ENCODE data around the gene TPCN1. TPM values are rescaled to one million over a fixed set of nuclear protein-coding genes. Genes with fewer than 3 reads are reported as not detected.

TPCN1 gene
- total and polyA plus RNA-seq, 2 experiments from 2014 or later: 14.4 to 16.2 TPM

DNA sequence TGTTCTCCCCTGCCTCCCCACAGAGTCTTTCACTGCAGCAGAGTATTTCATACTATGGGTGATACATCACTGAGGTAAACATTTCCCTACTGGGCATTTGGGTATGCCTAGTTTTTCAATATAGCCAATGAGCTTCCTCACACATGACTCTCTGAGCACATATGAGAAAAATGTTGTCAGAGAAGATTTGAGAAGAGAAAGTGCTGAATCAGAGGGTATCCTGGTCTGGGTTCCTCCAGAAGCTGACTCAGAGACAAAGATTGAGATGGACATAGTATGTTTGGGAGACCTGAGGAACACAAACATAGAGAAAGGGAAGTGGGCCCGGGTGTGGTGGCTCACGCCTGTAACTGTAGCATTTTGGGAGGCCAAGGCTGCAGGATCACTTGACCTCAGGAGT is 101.1 kb downstream of the TPCN1 start:
- H3K27me3 Mint-ChIP-seq (ENCODE audit: insufficient read depth, low read depth, poor library complexity): peaks cover 2% of the 10 kb centered on the region
- no peak overlapping the region for H3K4me3 Mint-ChIP-seq
- no peak overlapping the region for H3K4me3 ChIP-seq
- TF ChIP-seq EZH2 (IDR thresholded peaks at IDR 0.05; ENCODE audit: low read depth, unreplicated experiment) (no peak), REST (IDR thresholded peaks at IDR 0.05; ENCODE audit: unreplicated experiment) (no peak), CTCF (conservative IDR thresholded peaks at IDR 0.05; ENCODE audit: low read depth in 2 of 2) (no peak), NANOG (IDR thresholded peaks at IDR 0.05; ENCODE audit: borderline replicate concordance) (no peak), CREB1 (CRISPR knock-in tag; IDR thresholded peaks at IDR 0.05; ENCODE audit: low read depth) (no peak), POLR2AphosphoS5 (IDR thresholded peaks at IDR 0.05; ENCODE audit: low read depth) (no peak), ZNF114 (CRISPR knock-in tag; IDR thresholded peaks at IDR 0.05) (no peak), STAT1 (IDR thresholded peaks at IDR 0.05; ENCODE audit: unreplicated experiment) (no peak)
- TF ChIP-seq, protein P1, sequence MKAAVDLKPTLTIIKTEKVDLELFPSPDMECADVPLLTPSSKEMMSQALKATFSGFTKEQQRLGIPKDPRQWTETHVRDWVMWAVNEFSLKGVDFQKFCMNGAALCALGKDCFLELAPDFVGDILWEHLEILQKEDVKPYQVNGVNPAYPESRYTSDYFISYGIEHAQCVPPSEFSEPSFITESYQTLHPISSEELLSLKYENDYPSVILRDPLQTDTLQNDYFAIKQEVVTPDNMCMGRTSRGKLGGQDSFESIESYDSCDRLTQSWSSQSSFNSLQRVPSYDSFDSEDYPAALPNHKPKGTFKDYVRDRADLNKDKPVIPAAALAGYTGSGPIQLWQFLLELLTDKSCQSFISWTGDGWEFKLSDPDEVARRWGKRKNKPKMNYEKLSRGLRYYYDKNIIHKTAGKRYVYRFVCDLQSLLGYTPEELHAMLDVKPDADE (IDR thresholded peaks at IDR 0.05): no peak
- H3K27ac ChIP-seq (ENCODE audit: low read depth): no peak overlapping the region
- H3K4me1 ChIP-seq (ENCODE audit: insufficient read depth): no peaks in the 10 kb centered on the region
- no peak for ATAC-seq
- no peaks in the 10 kb centered on the region for H3K9me2 ChIP-seq (ENCODE audit: insufficient read depth)
- peaks cover 5% of the 10 kb centered on the region; the same call in 2 of the 3 replicates for H3K4me1 Mint-ChIP-seq
- H3K36me3 Mint-ChIP-seq (ENCODE audit: low read depth): peaks cover 24% of the 10 kb centered on the region
- H3K79me2 ChIP-seq (replicated peaks; ENCODE audit: insufficient read depth): no peaks in the 10 kb centered on the region
- H4K20me1 ChIP-seq (replicated peaks; ENCODE audit: insufficient read depth): no peaks in the 10 kb centered on the region
- no peaks in the 10 kb centered on the region for H3K9me3 Mint-ChIP-seq
- H3K4me2 ChIP-seq: no peak overlapping the region
- H3F3A ChIP-seq (replicated peaks; ENCODE audit: low read depth): peaks cover 8% of the 10 kb centered on the region
- H3K27ac Mint-ChIP-seq: no peak overlapping the region
- H3K36me3 ChIP-seq (ENCODE audit: insufficient read depth): no peaks in the 10 kb centered on the region; the same call in 1 of the 2 replicates
- no peak overlapping the region for H2AFZ ChIP-seq
- no peak for DNase-seq (ENCODE audit: low spot score)
- no peaks in the 10 kb centered on the region for H3K27me3 ChIP-seq (ENCODE audit: insufficient read depth)

DNA sequence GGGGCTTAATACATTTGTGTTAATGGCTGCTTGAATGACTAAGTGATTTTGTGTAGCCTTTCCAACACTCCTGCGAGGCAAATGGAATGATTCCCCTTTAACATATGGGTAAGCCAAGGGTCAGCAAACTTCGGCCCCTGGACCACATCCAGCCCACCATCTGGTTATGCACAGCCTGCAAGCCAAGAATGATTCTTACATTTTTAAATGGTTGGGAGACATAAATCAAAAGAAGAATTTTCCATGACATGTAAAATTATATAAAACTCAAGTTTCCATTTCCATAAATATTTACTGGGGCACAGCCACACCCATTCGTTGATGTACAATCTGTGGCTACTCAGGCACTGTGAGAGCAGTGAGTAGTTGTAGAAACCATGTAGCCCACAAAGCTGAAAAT is 104.7 kb downstream of the TPCN1 start:
- Histone ChIP-seq H3K9me2 (ENCODE audit: insufficient read depth) (no peaks in the 10 kb centered on the region), H3F3A (replicated peaks; ENCODE audit: low read depth) (no peaks in the 10 kb centered on the region), H3K4me1 (ENCODE audit: insufficient read depth) (no peaks in the 10 kb centered on the region), H2AFZ (no peak overlapping the region), H3K79me2 (replicated peaks; ENCODE audit: insufficient read depth) (no peaks in the 10 kb centered on the region), H4K20me1 (replicated peaks; ENCODE audit: insufficient read depth) (no peaks in the 10 kb centered on the region), H3K27ac (ENCODE audit: low read depth) (no peak overlapping the region), H3K4me3 (no peak overlapping the region), H3K36me3 (ENCODE audit: insufficient read depth) (no peaks in the 10 kb centered on the region; the same call in 1 of the 2 replicates), H3K4me2 (no peak overlapping the region), H3K27me3 (ENCODE audit: insufficient read depth) (no peaks in the 10 kb centered on the region)
- no peak for ATAC-seq
- peaks cover 2% of the 10 kb centered on the region; the same call in 2 of the 3 replicates for H3K4me1 Mint-ChIP-seq
- TF ChIP-seq JUNB (IDR thresholded peaks at IDR 0.05; ENCODE audit: unreplicated experiment) (no peak), STAT1 (IDR thresholded peaks at IDR 0.05; ENCODE audit: unreplicated experiment) (no peak), CREB1 (CRISPR knock-in tag; IDR thresholded peaks at IDR 0.05; ENCODE audit: low read depth) (no peak), NANOG (IDR thresholded peaks at IDR 0.05; ENCODE audit: borderline replicate concordance) (no peak), REST (IDR thresholded peaks at IDR 0.05; ENCODE audit: unreplicated experiment) (no peak), EZH2phosphoT487 (IDR thresholded peaks at IDR 0.05; ENCODE audit: unreplicated experiment) (no peak), ZNF114 (CRISPR knock-in tag; IDR thresholded peaks at IDR 0.05) (no peak), POLR2AphosphoS5 (IDR thresholded peaks at IDR 0.05; ENCODE audit: low read depth) (no peak), ZNF331 (CRISPR knock-in tag; IDR thresholded peaks at IDR 0.05; ENCODE audit: low read depth) (no peak), EZH2 (IDR thresholded peaks at IDR 0.05; ENCODE audit: low read depth, unreplicated experiment) (no peak)
- TF ChIP-seq, protein P1 (IDR thresholded peaks at IDR 0.05): no peak
- H3K36me3 Mint-ChIP-seq (ENCODE audit: low read depth): peaks cover 14% of the 10 kb centered on the region
- no peaks in the 10 kb centered on the region for H3K9me3 Mint-ChIP-seq
- peaks cover 2% of the 10 kb centered on the region for H3K27me3 Mint-ChIP-seq (ENCODE audit: insufficient read depth, low read depth, poor library complexity)
- no peak overlapping the region for H3K27ac Mint-ChIP-seq
- no peak for DNase-seq (ENCODE audit: low spot score)
- no peak overlapping the region for H3K4me3 Mint-ChIP-seq
